Breast epithelium (tissue), 3 donors: ENCODE data around the gene APBB2.

ENCODE experiments used
- CTCF ChIP-seq, 3 donors: fragments of 450-650 bp; IDR thresholded peaks; one replicate each; pipeline ENCODE4 v1.5.1; 2016 to 2017; ENCODE audit warnings: antibody characterized with exemption in 3 of 3, mild to moderate bottlenecking in 3 of 3, moderate library complexity in 3 of 3
- POLR2A ChIP-seq: fragments of 450-650 bp; IDR thresholded peaks from one replicate; pipeline ENCODE4 v1.6.1; 2016; ENCODE audit warnings: antibody characterized with exemption, mild to moderate bottlenecking, moderate library complexity

GRCh38 chr4:41216294-41217019 is 2.1 kb upstream of the APBB2 start:
- peak; percentile 32 to 52 (median 49) for TF ChIP-seq CTCF (IDR thresholded peaks at IDR 0.05)
- TF ChIP-seq POLR2A, result peak; percentile 35
